Bronchial epithelial cell (primary cell): ENCODE measurements around the gene NFYA. TPM values are rescaled to one million over a fixed set of nuclear protein-coding genes. Genes with fewer than 3 reads are reported as not detected.

Experiments
- DNase-seq: peaks from one replicate; pipeline ENCODE4 v3.0.0-alpha.2; 2010; ENCODE audit warnings: low read depth
- FAIRE-seq: peaks from 2 replicates; lab custom pipeline; 2011; peaks lifted over from hg19 to GRCh38; lab: Jason Lieb, UNC
- H3K27me3 ChIP-seq: 2 replicates; pipeline ENCODE4 v1.5.1; 2011; ENCODE audit warnings: low read length; ENCODE audit not compliant: control insufficient read depth, insufficient read depth
- H3K36me3 ChIP-seq: 2 replicates; pipeline ENCODE4 v1.5.1; 2011; ENCODE audit warnings: low read length; ENCODE audit not compliant: control insufficient read depth, insufficient read depth
- H3K4me3 ChIP-seq: 2 replicates; pipeline ENCODE4 v1.5.1; 2011; ENCODE audit warnings: mild to moderate bottlenecking, low read depth, low read length, control low read depth
- total RNA-seq: library from RNA; depleted of rRNA; stranded (reverse); fragments of >200 nt; gene quantifications from 2 replicates; pipeline ENCODE4 v1.2.1, GENCODE V29; 2014
- TF ChIP-seq, protein P1 (sequence below): IDR thresholded peaks from 2 replicates; pipeline ENCODE4 v1.5.1; 2011; ENCODE audit warnings: mild to moderate bottlenecking, moderate library complexity, low read length, control low read depth, inconsistent platforms; ENCODE audit not compliant: insufficient read depth, severe bottlenecking

The NFYA gene
- total RNA-seq, 1 donor from 2014 or later: 20.5 TPM

GRCh38 chr6:41040940-41041536 is 31.7 kb upstream of the NFYA start:
- FAIRE-seq: no peak
- Histone ChIP-seq H3K36me3 (no peaks in the 10 kb centered on the region), H3K4me3 (no peak overlapping the region), H3K27me3 (no peaks in the 10 kb centered on the region)
- TF ChIP-seq, protein P1, sequence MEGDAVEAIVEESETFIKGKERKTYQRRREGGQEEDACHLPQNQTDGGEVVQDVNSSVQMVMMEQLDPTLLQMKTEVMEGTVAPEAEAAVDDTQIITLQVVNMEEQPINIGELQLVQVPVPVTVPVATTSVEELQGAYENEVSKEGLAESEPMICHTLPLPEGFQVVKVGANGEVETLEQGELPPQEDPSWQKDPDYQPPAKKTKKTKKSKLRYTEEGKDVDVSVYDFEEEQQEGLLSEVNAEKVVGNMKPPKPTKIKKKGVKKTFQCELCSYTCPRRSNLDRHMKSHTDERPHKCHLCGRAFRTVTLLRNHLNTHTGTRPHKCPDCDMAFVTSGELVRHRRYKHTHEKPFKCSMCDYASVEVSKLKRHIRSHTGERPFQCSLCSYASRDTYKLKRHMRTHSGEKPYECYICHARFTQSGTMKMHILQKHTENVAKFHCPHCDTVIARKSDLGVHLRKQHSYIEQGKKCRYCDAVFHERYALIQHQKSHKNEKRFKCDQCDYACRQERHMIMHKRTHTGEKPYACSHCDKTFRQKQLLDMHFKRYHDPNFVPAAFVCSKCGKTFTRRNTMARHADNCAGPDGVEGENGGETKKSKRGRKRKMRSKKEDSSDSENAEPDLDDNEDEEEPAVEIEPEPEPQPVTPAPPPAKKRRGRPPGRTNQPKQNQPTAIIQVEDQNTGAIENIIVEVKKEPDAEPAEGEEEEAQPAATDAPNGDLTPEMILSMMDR: no peak
- no peak for DNase-seq

GRCh38 chr6:41042226-41043055 is 30.3 kb upstream of the NFYA start, which contains the start of gene TSPO2:
Gene TSPO2, plus strand, starts transcription at chr6:41042467. Its CDS starts 519 bp downstream, at chr6:41042986.
- Histone ChIP-seq H3K27me3 (no peaks in the 10 kb centered on the region), H3K36me3 (no peaks in the 10 kb centered on the region), H3K4me3 (no peak within 1 kb of the TSS)
- FAIRE-seq (no peak), DNase-seq (no peak)
- TF ChIP-seq, protein P1: no peak

DNA sequence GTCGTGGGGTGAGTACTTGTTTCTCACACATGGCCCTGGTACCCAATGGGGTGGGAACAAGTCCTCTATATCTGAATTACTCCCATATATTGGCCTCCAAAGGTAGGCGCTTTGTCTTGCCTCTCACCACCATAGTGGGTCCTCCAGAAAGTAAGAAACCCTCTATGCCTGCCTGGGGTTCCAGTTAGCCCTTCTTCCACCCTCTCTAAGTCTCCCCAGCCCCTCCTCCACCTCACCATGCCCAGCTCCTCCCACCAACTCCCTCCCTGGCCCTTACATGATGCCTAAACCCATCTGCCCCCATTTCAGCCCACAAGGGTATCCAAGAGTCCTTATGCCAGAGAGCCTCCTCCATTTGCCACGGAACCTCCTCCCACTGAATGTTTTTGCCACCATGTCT is 29.6 kb upstream of the NFYA start:
- Histone ChIP-seq H3K36me3 (no peaks in the 10 kb centered on the region), H3K4me3 (no peak overlapping the region), H3K27me3 (no peaks in the 10 kb centered on the region)
- TF ChIP-seq, protein P1: no peak
- FAIRE-seq: no peak
- no peak for DNase-seq

GRCh38 chr6:41045664-41046063 is 27.1 kb upstream of the NFYA start:
- TF ChIP-seq, protein P1: no peak
- H3K27me3 ChIP-seq: no peaks in the 10 kb centered on the region
- DNase-seq: no peak
- no peak overlapping the region for H3K4me3 ChIP-seq
- no peak for FAIRE-seq
- no peaks in the 10 kb centered on the region for H3K36me3 ChIP-seq

- Histone ChIP-seq H3K4me3 (no peak overlapping the region), H3K27me3 (no peaks in the 10 kb centered on the region), H3K36me3 (no peaks in the 10 kb centered on the region)
- TF ChIP-seq, protein P1: no peak
- DNase-seq (no peak), FAIRE-seq (no peak)
Measured at GRCh38 chr6:41046084-41046483, 26.7 kb upstream of the NFYA start.
